Chondrocyte (in vitro differentiated cells): ENCODE measurements around the gene XIRP2. TPM values are rescaled to one million over a fixed set of nuclear protein-coding genes. Genes with fewer than 3 reads are reported as not detected.

Source experiments
- DNase-seq: peaks from one replicate; pipeline ENCODE4 v3.0.0; 2021; ENCODE audit warnings: mixed read lengths, low spot score
- H3K27ac Mint-ChIP-seq: one replicate; pipeline ENCODE4 v1.8.0; 2021; ENCODE audit warnings: mild to moderate bottlenecking, moderate library complexity, mixed read lengths; ENCODE audit not compliant: unreplicated experiment
- H3K27me3 Mint-ChIP-seq: 2 replicates; pipeline ENCODE4 v1.8.0; 2021; ENCODE audit warnings: low read depth, mixed read lengths
- H3K36me3 Mint-ChIP-seq: 2 replicates; pipeline ENCODE4 v1.8.0; 2021; ENCODE audit warnings: low read depth, mixed read lengths
- H3K4me1 Mint-ChIP-seq: 2 replicates; pipeline ENCODE4 v1.8.0; 2021; ENCODE audit warnings: low read depth, mild to moderate bottlenecking, mixed read lengths
- H3K4me3 Mint-ChIP-seq: one replicate; pipeline ENCODE4 v1.8.0; 2021; ENCODE audit warnings: mild to moderate bottlenecking, moderate library complexity, mixed read lengths; ENCODE audit not compliant: unreplicated experiment
- H3K9me3 Mint-ChIP-seq: 2 replicates; pipeline ENCODE4 v1.8.0; 2021; ENCODE audit warnings: low read depth, mixed read lengths
- total RNA-seq: library from RNA; stranded (reverse); gene quantifications from 3 replicates; pipeline ENCODE4 v1.2.1, GENCODE V29; 2021
- TF ChIP-seq, protein P1 (sequence below): fragments of 200-600 bp; sonication (generic); IDR thresholded peaks from 2 replicates; pipeline ENCODE4 v1.5.0; 2021; ENCODE audit warnings: antibody characterized with exemption, mild to moderate bottlenecking, moderate library complexity

Gene XIRP2
- total RNA-seq, 1 donor from 2014 or later, result not detected

DNA sequence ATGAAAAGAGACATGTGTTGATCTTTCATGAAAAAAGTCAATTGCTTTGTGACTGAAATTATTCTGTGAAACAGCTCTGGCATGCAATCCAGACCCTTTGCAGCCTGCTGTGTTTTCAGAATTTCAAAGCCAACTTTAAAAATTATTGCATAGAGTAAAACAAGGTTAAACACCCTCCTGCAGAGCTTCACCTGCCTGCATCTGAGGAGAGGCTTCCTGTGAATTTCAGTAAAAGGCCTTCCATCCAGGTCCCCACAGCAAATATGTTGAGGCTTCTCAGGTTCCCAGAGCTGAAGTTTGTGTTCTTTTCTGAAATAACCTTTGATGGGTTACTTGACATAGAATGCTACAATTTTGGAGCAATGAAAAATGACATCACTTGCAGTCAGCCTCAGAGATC lies 4.1 kb downstream of the XIRP2 start:
- Mint-ChIP-seq H3K27ac (no peak overlapping the region), H3K4me1 (no peaks in the 10 kb centered on the region)

DNA sequence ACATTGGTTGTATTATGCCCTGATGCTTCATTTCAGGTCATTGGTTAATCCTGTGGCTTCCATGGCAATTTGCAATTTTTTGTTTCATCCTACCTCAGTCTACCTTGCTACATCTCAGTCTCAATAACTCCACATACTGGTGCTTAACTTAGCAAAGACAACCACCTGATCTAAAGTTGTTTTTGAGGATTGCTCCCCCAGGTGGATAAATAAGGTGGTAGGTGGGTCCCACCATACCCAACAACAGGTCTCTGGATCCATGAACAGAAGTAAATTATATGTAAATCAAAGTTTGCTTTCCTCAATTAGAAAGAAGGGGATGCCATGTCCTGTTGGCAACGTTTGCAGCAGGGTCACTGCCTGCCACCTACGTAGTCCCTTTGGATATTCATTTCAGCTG lies 7.0 kb downstream of the XIRP2 start:
- no peak overlapping the region for H3K4me3 Mint-ChIP-seq
- H3K27me3 Mint-ChIP-seq, result peaks cover 3% of the 10 kb centered on the region
- no peaks in the 10 kb centered on the region for H3K36me3 Mint-ChIP-seq
- H3K27ac Mint-ChIP-seq, result no peak overlapping the region
- TF ChIP-seq, protein P1, sequence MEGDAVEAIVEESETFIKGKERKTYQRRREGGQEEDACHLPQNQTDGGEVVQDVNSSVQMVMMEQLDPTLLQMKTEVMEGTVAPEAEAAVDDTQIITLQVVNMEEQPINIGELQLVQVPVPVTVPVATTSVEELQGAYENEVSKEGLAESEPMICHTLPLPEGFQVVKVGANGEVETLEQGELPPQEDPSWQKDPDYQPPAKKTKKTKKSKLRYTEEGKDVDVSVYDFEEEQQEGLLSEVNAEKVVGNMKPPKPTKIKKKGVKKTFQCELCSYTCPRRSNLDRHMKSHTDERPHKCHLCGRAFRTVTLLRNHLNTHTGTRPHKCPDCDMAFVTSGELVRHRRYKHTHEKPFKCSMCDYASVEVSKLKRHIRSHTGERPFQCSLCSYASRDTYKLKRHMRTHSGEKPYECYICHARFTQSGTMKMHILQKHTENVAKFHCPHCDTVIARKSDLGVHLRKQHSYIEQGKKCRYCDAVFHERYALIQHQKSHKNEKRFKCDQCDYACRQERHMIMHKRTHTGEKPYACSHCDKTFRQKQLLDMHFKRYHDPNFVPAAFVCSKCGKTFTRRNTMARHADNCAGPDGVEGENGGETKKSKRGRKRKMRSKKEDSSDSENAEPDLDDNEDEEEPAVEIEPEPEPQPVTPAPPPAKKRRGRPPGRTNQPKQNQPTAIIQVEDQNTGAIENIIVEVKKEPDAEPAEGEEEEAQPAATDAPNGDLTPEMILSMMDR, result no peak
- H3K4me1 Mint-ChIP-seq, result no peaks in the 10 kb centered on the region
- no peaks in the 10 kb centered on the region for H3K9me3 Mint-ChIP-seq
- DNase-seq, result no peak

More for the DNA sequence above, 4.1 kb downstream of the XIRP2 start:
- Mint-ChIP-seq H3K9me3 (no peaks in the 10 kb centered on the region), H3K36me3 (no peaks in the 10 kb centered on the region), H3K4me3 (no peak overlapping the region), H3K27me3 (peaks cover 4% of the 10 kb centered on the region)
- no peak for DNase-seq
- TF ChIP-seq, protein P1, result no peak

DNA sequence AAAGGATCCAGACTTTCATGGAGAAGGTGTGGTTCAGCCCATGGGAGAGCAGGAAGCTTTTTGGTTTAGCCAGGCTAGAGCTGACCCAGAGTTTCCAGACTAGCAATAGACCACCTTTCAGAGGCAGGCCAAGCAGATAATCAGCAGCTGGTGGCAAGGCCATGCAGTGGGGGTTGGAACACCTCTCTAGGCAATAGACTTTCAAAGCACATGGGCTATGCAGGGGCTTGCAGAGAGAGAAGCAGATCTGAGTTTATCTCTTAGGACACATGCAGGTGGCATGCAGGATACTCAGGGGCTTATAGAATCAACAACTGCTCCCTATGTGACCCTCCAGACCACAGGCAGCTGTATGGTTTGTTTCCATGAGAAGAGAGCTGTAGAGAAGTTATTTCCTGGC lies 9.4 kb downstream of the XIRP2 start:
- Mint-ChIP-seq H3K27ac (no peak overlapping the region), H3K4me3 (no peak overlapping the region), H3K4me1 (no peaks in the 10 kb centered on the region), H3K9me3 (no peaks in the 10 kb centered on the region), H3K36me3 (no peaks in the 10 kb centered on the region), H3K27me3 (peaks cover 3% of the 10 kb centered on the region)
- TF ChIP-seq, protein P1, result no peak
- no peak for DNase-seq

DNA sequence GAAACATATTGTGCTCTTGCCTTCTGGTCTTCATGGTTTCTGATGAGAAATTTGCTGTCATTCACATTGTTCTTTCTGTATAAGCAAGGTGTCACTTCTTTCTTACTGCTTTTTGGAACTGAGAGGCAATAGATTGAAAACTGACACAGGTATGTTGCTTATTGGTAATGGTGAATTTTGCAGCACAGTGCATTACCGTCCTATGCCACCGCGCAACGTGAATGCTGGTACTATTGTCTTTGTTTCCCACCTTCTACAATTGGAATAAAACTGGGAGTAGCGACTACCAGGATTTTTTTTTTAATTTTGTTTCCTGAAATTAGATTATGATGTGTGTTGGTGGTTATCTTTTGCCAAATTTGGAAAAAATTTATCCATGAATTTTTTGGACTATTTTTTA lies 11.4 kb downstream of the XIRP2 start:
- no peak overlapping the region for H3K27ac Mint-ChIP-seq
- no peaks in the 10 kb centered on the region for H3K4me1 Mint-ChIP-seq
- H3K4me3 Mint-ChIP-seq, result no peak overlapping the region
- peaks cover 7% of the 10 kb centered on the region for H3K27me3 Mint-ChIP-seq
- H3K36me3 Mint-ChIP-seq, result no peaks in the 10 kb centered on the region
- TF ChIP-seq, protein P1, result no peak
- DNase-seq, result no peak
- no peaks in the 10 kb centered on the region for H3K9me3 Mint-ChIP-seq

DNA sequence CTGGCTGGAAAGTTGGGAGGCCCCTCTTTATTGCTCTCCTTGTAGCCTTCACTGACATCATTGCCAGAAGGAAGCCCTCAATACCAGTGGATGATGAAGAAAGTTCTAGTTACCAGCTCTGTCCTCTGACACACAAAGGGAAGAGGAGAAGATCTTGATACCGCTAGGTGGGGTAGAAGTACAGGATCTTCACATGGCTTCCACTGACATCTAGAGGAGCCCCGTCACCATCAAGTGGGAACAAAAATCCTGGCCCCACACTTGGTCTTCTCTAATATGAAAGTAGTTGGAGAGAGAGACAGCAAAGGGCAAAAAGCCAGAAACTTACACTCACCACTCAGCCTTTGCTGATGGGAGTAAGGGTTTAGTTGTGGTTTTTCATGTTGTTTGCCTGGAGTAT lies 12.4 kb downstream of the XIRP2 start:
- H3K4me3 Mint-ChIP-seq, result no peak overlapping the region
- H3K27me3 Mint-ChIP-seq, result peaks cover 5% of the 10 kb centered on the region
- H3K36me3 Mint-ChIP-seq, result no peaks in the 10 kb centered on the region
- H3K4me1 Mint-ChIP-seq, result no peaks in the 10 kb centered on the region
- H3K27ac Mint-ChIP-seq, result no peak overlapping the region
- TF ChIP-seq, protein P1, result peak; percentile 63
- no peaks in the 10 kb centered on the region for H3K9me3 Mint-ChIP-seq
- DNase-seq, result no peak
